ES-I3 (cell line): ENCODE measurements around the gene KIF2A.

Experiments used
- H3K36me3 ChIP-seq: 2 replicates; pipeline ENCODE4 v1.6.1; 2013; ENCODE audit warnings: mild to moderate bottlenecking, low read length, control low read depth, moderate library complexity; ENCODE audit not compliant: insufficient read depth
- H3K4me1 ChIP-seq: 2 replicates; pipeline ENCODE4 v1.6.1; 2013; ENCODE audit warnings: mild to moderate bottlenecking, control low read depth, low read length; ENCODE audit not compliant: insufficient read depth
- H3K9ac ChIP-seq: 2 replicates; pipeline ENCODE4 v1.6.1; 2013; ENCODE audit warnings: low read depth, mild to moderate bottlenecking, low read length, moderate library complexity
- H3K9me3 ChIP-seq: 2 replicates; pipeline ENCODE4 v1.6.1; 2013; ENCODE audit warnings: mild to moderate bottlenecking, low read length, moderate library complexity; ENCODE audit not compliant: control insufficient read depth, insufficient read depth

KIF2A gene

DNA sequence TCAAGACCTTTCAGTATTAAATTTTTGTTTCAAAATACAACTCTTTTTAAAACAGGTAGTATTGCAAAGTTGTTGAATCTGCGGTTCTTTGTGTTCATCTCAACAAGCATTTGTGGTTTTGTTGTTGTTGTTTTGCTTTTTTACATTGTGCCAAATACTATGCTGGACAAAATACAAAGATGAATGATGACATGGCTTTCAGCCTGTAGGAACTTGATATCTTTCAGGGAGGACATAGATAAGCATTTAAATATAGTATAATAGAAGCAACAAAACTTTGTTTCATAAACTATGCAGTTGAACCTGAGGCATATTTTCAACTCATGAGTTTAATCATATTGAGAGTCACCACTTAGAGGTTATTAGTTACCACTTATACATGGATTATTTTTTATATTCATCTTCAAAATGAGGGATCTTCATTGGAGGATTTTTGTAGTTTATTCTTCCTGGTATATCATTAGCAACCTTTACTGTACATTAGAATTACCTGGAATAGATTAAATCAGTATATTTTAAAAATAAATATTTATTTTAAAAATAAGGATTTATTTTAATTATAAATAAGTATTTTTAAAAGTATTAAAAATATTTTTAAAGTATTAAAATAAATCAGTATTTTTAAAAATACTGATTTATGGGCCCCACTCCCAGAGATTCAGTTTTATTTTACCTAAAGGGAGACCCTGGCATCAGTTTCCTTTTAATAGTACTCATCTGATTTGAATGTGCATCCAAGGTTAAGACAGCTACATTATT is 42.9 kb downstream of the KIF2A start:
- H3K9ac ChIP-seq: no peak overlapping the region
- H3K9me3 ChIP-seq: no peaks in the 10 kb centered on the region
- no peaks in the 10 kb centered on the region for H3K4me1 ChIP-seq
- peaks cover 3% of the 10 kb centered on the region; the same call in 1 of the 2 replicates for H3K36me3 ChIP-seq

DNA sequence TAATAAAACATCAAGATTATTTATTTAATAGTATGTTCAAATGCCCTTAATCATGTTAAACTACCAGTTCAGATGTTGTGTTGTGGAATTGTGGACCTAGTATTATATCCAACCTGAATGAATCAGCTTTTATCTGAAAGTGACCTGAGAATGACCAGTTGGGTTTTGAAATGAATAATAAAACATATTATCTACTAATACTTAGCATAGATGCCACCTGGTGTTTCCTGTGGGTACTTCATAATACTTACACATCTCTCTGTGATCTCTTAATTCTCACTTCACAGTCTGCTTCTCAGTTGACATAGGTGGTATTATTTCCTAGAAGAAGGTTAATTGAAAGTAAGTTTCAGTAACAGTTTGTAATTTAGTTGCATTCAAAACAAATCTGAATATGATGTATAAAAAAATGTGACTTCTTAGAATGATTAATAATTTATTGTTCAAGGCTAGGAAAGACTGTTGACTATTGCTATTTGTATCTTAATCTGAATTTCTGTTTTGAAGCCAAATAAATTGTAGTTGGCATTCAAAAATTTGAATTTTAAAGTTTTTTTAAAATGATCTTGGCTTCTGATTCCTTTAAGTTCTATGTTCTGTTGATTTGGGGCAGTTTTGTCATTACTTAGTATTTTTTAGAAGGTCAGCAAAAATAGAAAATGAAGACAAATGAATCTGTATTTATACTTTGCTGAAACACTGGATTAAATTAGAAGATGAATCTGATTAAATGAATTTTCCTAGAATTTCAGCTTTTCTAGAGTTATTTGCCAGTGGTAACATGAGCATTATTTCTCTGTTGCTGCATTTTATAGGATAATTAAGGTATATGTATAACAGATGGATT is 48.2 kb downstream of the KIF2A start:
- H3K36me3 ChIP-seq: peaks cover 5% of the 10 kb centered on the region

DNA sequence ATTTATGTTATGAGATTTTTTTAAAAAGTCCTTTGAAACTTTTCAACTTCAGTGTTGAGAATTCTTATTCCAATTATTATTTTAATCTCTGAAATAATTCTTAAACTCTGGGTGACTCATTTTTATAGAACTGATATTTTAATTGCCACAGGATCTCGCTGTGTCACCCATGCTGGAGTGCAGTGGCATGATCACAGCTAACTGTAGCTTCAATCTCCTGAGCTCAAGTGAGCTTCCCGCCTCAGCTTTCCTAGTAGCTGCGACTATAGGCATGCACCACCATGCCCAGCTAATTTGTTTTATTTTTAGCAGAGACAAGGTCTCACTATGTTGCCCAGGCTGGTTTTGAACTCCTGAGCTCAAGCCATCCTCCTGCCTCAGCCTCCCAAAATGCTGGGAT is 56.7 kb downstream of the KIF2A start:
- no peaks in the 10 kb centered on the region for H3K9me3 ChIP-seq
- H3K36me3 ChIP-seq: peaks cover 19% of the 10 kb centered on the region; the same call in 1 of the 2 replicates
- H3K4me1 ChIP-seq: no peaks in the 10 kb centered on the region
- H3K9ac ChIP-seq: no peak overlapping the region

More for the DNA sequence above, 48.2 kb downstream of the KIF2A start:
- Histone ChIP-seq H3K9me3 (no peaks in the 10 kb centered on the region), H3K4me1 (no peaks in the 10 kb centered on the region), H3K9ac (no peak overlapping the region)

DNA sequence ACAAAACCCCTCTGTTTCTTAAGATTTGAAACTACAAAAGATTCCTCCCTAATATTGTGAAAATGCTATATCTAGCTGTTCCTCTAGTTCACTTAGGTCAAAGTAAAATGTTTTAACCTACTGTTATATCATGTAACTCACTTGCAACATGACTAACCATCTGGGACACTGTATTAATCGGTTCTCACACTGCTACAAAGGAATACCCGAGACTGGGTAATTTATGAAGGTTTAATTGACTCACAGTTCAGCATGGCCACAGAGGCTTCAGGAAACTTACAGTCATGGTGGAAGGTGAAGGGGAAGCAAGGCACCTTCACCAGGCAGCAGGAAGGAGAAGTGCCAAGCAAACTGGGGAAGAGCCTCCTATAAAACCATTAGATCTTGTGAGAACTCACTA is 63.0 kb downstream of the KIF2A start:
- Histone ChIP-seq H3K9me3 (no peaks in the 10 kb centered on the region), H3K9ac (no peak overlapping the region), H3K36me3 (peaks cover 12% of the 10 kb centered on the region), H3K4me1 (no peaks in the 10 kb centered on the region)

DNA sequence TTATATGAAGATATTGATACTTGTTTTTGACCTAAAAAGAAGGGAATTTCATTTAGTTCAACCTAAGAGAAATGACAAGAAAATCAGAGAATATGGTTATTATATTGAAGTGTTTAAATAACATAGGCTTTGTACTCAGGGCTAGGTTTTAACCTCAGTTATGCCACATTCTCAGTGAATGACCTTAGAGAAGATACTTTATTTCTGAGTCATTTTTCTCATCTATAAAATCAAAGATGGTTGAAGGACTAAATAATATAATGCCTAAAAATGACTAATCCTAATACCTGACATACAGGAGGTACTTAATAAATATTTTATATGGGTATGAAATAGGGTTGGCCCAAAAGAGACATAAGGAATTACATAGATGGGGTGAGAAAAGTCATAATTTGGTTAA is 65.4 kb downstream of the KIF2A start:
- Histone ChIP-seq H3K4me1 (no peaks in the 10 kb centered on the region), H3K9me3 (no peaks in the 10 kb centered on the region), H3K36me3 (peaks cover 12% of the 10 kb centered on the region; the same call in 1 of the 2 replicates), H3K9ac (no peak overlapping the region)

DNA sequence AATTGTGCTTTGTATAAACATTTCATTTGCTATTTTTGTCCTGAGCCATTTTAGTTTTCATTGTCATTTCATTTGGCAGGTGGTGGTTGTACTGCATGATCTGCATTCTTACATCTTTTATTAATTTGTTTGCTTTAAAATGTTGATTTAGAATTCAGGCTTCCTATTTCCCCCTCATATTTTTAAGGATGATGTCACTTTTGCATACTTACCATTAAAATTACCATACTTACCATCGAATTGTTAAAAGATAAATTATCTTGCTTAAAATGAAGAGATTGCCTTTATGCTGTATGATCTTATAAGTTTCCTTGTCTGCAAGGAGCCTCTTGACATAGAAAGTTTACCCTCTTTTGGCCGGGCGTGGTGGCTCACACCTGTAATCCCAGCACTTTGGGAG is 66.6 kb downstream of the KIF2A start:
- Histone ChIP-seq H3K9ac (no peak overlapping the region), H3K9me3 (no peaks in the 10 kb centered on the region), H3K4me1 (no peaks in the 10 kb centered on the region), H3K36me3 (peaks cover 12% of the 10 kb centered on the region; the same call in 1 of the 2 replicates)

DNA sequence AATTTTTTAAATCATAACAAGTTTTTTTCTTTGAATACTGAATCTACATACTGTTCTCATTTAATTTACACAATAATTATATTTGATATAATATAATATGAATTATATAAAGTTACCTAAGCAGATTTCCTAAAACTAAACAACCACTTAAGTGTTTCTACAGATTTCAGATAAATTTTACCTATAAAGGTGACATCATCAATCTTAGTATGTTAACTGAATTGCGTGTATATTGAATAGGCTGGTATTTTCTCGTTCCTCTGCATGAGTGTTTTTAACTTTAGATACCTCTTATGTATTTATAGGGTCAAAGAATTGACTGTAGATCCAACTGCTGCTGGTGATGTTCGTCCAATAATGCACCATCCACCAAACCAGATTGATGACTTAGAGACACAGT is 67.4 kb downstream of the KIF2A start:
- Histone ChIP-seq H3K9ac (no peak overlapping the region), H3K4me1 (no peaks in the 10 kb centered on the region), H3K9me3 (no peaks in the 10 kb centered on the region), H3K36me3 (peaks cover 12% of the 10 kb centered on the region; the same call in 1 of the 2 replicates)

DNA sequence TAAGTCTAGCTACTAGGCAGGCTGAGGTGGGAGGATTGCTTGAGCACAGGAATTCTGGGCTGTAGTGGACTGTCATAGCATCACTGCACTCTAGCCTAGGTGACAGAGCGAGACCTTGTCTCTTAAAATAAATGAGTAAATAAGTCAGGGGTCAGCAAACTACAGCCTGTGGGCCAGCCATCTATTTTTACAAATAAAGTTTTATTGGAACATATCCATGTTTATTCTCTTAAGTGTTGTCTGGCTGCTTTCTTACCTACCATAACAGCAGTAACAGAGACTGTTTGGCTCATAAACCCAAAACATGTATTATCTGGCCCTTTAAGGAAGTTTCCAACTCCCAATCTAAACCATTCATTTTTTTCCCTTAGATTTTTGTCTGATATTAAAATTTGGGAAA is 68.1 kb downstream of the KIF2A start:
- peaks cover 9% of the 10 kb centered on the region for H3K36me3 ChIP-seq

DNA sequence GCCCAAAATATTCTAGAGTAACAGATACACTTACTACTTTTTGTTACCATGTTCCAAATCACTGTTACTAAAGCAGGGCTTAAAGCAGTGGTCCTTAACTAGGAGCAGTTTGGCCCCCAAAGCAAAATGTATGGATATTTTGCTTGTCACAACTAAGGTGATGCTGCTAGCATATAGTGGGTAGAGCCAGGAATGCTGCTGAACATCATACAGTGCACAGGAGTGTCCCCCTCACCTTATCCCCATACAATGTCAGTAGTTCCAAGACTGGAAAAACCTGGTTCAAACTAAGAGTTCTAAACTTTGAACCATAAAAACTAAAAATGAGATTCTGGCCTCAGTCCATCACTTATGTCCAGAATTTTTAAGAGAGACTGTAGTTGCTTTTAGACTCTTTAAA is 69.6 kb downstream of the KIF2A start:
- peaks cover 6% of the 10 kb centered on the region for H3K36me3 ChIP-seq
- no peaks in the 10 kb centered on the region for H3K9me3 ChIP-seq
- H3K4me1 ChIP-seq: no peaks in the 10 kb centered on the region
- H3K9ac ChIP-seq: no peak overlapping the region

More for the DNA sequence above, 68.1 kb downstream of the KIF2A start:
- no peaks in the 10 kb centered on the region for H3K4me1 ChIP-seq
- no peaks in the 10 kb centered on the region for H3K9me3 ChIP-seq
- H3K9ac ChIP-seq: no peak overlapping the region

DNA sequence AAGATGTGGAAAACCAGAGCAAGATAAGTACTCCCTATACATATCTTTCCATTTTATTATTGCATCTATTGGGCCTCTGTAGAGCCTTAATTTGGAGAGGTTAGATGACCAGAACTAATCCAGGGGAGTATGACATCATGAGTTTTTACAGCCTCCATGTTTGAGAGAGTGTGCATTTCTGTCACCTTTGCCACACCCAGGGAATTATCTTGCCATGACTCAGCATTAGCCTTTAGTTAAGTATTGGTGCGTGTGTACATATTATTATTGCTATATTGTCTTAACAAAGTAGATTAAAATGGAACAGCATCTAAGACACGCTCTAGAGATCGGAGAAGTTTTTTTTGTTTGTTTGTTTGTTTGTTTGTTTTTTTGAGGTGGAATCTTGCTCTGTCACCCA is 70.1 kb downstream of the KIF2A start:
- Histone ChIP-seq H3K36me3 (peaks cover 6% of the 10 kb centered on the region), H3K9ac (no peak overlapping the region), H3K9me3 (no peaks in the 10 kb centered on the region), H3K4me1 (no peaks in the 10 kb centered on the region)

DNA sequence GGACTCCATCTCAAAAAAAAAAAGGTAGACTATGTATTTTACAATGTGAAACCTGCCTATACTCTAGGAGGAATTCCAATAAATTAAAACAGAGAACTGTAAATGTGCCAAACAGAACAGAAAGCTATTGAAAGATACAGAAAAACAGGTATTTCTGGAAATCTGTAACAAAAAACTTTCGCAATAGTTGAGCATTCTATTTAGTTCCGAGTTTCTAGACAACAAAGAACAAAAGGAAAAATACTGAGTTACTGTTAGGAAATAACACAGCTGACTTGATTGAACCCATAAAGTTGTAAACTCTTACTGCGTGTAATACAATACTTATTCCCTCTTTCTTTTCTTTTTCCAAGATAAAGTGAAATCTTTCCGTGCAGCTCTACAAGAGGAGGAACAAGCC is 79.1 kb downstream of the KIF2A start:
- H3K9me3 ChIP-seq: no peaks in the 10 kb centered on the region
- no peak overlapping the region for H3K9ac ChIP-seq
- H3K4me1 ChIP-seq: no peaks in the 10 kb centered on the region
- H3K36me3 ChIP-seq: peaks cover 13% of the 10 kb centered on the region

DNA sequence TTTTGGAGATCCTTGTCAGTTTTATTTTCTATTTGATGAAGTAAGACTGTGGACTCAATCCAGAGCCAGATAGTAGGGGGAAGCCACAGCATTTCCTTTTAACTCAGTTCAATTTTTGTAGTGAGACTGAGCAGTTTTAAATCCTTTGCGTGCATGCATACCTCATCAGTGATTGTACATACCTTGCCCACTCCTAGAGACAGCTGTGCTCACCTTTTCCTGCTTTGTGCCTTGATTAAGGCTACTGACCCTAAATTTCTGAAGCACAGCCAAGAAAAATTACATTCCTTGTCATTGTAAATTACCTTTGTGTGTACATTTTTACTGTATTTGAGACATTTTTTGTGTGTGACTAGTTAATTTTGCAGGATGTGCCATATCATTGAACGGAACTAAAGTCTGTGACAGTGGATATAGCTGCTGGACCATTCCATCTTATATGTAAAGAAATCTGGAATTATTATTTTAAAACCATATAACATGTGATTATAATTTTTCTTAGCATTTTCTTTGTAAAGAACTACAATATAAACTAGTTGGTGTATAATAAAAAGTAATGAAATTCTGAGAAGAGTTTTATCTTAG is 79.9 kb downstream of the KIF2A start:
- Histone ChIP-seq H3K9me3 (no peaks in the 10 kb centered on the region), H3K4me1 (no peaks in the 10 kb centered on the region), H3K36me3 (peaks cover 13% of the 10 kb centered on the region), H3K9ac (no peak overlapping the region)

DNA sequence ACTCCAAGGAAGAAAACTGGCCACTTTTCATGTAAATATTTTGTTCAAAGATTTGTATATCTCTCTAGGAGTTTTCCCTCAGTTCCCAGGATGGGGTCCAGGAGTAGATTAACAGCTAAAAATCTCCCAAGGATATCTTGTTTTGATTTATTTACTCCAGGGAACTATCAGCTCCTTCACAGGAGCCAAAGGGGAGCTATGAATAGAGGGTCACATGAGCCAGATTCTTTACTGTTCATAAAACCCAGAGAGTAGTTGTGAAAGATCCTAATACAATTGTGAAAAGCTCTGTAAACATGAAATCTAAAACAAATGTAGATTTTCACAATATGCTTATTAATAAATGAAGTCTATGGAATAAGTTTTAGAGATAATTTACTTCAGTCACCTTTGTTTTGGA is 80.8 kb downstream of the KIF2A start:
- no peaks in the 10 kb centered on the region for H3K4me1 ChIP-seq
- peaks cover 17% of the 10 kb centered on the region for H3K36me3 ChIP-seq
- H3K9ac ChIP-seq: no peak overlapping the region
- no peaks in the 10 kb centered on the region for H3K9me3 ChIP-seq

DNA sequence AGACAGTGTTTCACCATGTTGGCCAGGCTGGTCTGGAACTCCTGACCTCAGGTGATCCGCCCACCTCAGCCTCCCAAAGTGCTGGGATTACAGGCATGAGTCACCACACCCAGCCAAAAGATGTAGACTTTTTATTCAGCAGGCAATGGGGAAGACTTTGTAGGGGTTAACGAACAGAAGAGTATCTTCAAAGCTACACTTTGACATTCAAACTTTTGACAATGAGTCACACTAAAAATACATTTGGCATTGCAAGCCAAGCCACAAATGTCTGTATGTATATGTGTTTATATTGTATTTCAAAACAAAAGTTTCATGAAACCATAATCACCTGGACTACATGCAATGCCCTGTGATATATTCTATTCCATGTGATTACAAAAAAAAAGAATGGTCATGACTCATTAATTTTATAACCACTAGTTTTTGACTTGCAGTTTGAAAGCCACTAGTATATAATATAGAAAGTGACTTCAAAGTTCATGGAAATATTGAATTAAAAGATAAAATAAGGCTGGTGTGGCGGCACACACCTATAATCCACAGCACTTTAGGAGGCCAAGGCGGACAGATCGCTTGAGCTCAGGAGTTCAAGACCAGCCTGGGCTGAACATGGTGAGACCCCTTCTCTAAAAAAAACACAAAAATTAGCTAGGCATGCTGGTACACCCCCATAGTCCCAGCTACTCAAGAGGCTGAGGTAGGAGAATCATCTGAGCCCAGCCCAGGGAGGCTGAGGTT is 89.4 kb downstream of the KIF2A start:
- Histone ChIP-seq H3K36me3 (peaks cover 16% of the 10 kb centered on the region), H3K9ac (no peak overlapping the region), H3K4me1 (no peaks in the 10 kb centered on the region), H3K9me3 (no peaks in the 10 kb centered on the region)
